H1 (cell line): Measurements from ENCODE around the gene ZNF33B. TPM values are rescaled to one million over a fixed set of nuclear protein-coding genes. Genes with fewer than 3 reads are reported as not detected.

Experiments used
- HDAC2 ChIP-seq, 2 experiments: fragments of 300-600 bp in 1 of 2; sonication (generic) in 1 of 2; IDR thresholded peaks; 2 replicates each; pipeline ENCODE4 v1.6.1; 2011 to 2012; ENCODE audit warnings: low read depth in 2 of 2, low read length in 2 of 2, mild to moderate bottlenecking in 2 of 2, moderate library complexity in 2 of 2, borderline replicate concordance in 1 of 2, inconsistent platforms in 1 of 2
- POU5F1 ChIP-seq: IDR thresholded peaks from 2 replicates; pipeline ENCODE4 v1.6.1; 2011; ENCODE audit warnings: low read depth, mild to moderate bottlenecking, low read length, moderate library complexity
- RXRA ChIP-seq: IDR thresholded peaks from 2 replicates; pipeline ENCODE4 v1.6.1; 2011; ENCODE audit warnings: low read depth, mild to moderate bottlenecking, low read length, moderate library complexity; ENCODE audit not compliant: insufficient read depth
- ZNF274 ChIP-seq: IDR thresholded peaks from 2 replicates; pipeline ENCODE4 v1.7.0; 2012; ENCODE audit warnings: low read length, borderline replicate concordance; ENCODE audit errors: extremely low read depth
- polyA plus RNA-seq, 7 experiments: library from polyadenylated mRNA; depleted of rRNA in 3 of 7; stranded (reverse) in 5 of 7; unstranded in 2 of 7; fragments of >200 nt in 5 of 7; fragments of 200-250 nt in 2 of 7; gene quantifications; 1 replicate in 5 of 7; 2 replicates in 1 of 7; 4 replicates in 1 of 7; pipeline versions ENCODE4 v1.2.1 to v1.2.3, GENCODE V29; 2011 to 2013; ENCODE audit warnings: missing spikeins in 2 of 7, mixed read lengths in 2 of 7
- total RNA-seq: library from RNA; stranded (reverse); fragmentation: NEBNext Ultra II Directional; extraction: Animal tissue kit (Norgen Biotek cat#: 25700); gene quantifications from 2 replicates; pipeline ENCODE4 v1.2.1, GENCODE V29; 2021

ZNF33B gene
- total and polyA plus RNA-seq, 2 of the 8 experiments (the other 6 are each of a cell fraction or from before 2014, with no cell fraction given): 10.7 to 33.4 TPM

GRCh38 chr10:42650374-42650773, 12.0 kb upstream of the ZNF33B start (continued):
- TF ChIP-seq POU5F1 (no peak), ZNF274 (no peak), HDAC2 (IDR thresholded peaks at IDR 0.05; ENCODE audit: borderline replicate concordance in 1 of 2, low read depth in 2 of 2, low read length in 2 of 2) (no peak), RXRA (no peak)
